ENCODE measurements around the gene LRRN1.

- TF ChIP-seq CTCF (IDR thresholded peaks at IDR 0.05; ENCODE audit: borderline replicate concordance, extremely low read depth, low read length, poor library complexity, severe bottlenecking) (no peak), EZH2 (IDR thresholded peaks at IDR 0.05; ENCODE audit: borderline replicate concordance, low read depth, low read length, severe bottlenecking) (no peak)
These were observed 26.3 kb upstream of the LRRN1 start for GRCh38 chr3:3772920-3773319.

Measured in DND-41 (cell line).